ENCODE measurements around the gene PHKG2.

Gene PHKG2

DNA sequence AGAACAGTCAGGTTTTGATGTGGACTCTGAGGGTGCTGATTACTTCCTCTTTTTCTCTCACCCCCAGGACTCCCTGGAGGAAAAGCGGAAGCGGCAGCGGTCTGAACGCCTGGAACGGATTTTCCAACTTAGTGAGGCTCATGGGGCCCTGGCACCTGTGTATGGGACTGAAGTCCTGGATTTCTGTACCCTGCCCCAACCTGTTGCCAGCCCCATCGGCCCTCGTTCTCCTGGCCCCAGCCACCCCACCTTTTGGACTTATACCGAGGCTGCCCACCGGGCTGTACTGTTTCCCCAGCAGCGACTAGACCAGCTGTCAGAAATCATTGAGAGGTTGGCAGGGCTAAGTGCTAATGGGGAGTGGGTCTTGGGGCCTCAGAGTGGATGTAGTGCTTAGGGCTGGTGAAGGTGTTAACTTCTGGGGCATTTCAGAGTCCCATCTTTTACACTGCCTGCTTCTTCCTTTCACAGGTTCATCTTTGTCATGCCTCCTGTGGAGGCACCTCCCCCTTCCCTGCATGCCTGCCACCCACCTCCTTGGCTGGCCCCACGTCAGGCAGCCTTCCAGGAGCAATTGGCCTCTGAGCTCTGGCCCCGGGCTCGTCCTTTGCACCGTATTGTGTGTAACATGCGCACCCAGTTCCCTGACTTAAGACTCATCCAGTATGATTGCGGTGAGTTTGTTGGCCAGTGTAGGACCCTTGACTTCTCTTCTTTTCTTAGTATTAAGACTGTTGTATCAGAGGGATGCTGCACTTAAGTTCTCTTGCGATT, 19.1 kb upstream of the PHKG2 start:
- DNase-seq (ENCODE audit: low read depth), result no peak

DNA sequence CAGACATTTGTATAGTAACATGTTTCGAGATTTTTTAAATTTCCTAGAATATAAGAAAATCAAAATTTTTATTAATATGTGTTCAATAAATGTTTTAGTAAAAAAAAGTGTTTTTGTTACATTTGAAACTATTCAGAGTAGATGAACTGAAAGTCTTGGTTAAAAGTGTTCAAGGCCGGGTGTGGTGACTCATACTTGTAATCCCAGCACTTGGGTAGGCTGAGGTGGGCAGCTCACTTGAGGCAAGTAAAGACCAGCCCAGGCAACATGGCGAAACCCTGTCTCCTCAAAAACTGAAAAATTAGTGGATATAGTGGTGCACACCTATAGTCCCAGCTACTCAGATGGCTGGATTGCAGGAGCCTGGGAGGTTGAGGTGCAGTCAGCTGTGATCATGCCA, 16.8 kb upstream of the PHKG2 start:
- no peak for DNase-seq (ENCODE audit: low read depth)

DNA sequence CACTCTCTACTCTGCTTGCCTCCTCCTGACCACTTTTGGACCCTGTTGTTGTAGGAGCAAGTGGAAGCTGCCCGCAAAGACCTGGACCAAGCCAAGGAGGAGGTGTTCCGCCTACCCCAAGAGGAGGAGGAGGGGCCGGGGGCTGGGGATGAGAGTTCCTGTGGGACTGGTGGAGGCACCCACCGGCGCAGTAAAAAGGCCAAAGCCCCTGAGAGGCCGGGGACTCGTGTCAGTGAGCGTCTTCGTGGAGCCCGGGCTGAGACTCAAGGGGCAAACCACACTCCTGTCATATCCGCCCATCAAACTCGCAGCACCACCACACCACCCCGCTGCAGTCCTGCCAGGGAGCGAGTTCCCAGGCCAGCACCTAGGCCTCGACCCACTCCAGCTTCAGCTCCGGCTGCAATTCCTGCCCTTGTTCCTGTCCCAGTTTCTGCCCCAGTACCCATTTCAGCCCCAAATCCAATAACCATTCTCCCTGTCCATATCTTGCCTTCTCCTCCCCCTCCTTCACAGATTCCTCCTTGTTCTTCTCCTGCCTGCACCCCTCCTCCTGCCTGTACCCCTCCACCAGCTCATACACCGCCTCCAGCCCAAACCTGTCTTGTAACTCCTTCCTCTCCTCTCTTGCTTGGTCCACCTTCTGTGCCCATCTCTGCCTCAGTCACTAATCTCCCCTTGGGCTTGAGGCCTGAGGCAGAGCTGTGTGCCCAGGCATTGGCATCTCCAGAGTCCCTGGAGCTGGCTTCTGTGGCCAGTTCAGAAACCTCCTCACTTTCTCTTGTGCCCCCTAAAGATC, 11.0 kb upstream of the PHKG2 start:
- DNase-seq (ENCODE audit: low read depth), result no peak

DNA sequence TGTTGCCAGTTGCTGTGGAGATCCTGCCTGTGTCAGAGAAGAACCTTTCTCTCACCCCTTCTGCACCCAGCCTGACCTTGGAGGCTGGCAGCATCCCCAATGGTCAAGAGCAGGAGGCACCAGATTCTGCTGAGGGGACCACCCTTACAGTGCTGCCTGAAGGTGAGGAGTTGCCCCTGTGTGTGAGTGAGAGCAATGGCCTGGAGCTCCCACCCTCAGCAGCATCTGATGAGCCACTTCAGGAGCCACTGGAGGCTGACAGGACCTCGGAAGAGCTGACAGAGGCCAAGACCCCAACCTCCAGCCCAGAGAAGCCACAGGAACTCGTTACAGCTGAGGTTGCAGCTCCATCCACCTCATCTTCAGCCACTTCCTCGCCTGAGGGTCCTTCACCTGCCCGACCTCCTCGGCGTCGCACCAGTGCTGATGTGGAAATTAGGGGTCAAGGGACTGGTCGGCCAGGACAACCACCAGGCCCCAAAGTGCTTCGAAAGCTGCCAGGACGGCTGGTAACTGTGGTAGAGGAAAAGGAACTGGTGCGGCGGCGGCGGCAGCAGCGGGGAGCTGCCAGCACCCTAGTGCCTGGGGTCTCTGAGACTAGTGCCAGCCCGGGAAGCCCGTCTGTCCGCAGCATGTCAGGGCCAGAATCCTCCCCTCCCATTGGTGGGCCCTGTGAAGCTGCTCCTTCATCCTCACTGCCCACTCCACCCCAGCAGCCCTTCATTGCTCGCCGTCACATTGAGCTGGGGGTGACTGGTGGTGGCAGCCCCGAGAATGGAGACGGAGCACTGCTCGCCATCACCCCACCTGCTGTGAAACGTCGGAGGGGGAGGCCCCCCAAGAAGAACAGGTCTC, 10.2 kb upstream of the PHKG2 start:
- no peak for DNase-seq (ENCODE audit: low read depth)

DNA sequence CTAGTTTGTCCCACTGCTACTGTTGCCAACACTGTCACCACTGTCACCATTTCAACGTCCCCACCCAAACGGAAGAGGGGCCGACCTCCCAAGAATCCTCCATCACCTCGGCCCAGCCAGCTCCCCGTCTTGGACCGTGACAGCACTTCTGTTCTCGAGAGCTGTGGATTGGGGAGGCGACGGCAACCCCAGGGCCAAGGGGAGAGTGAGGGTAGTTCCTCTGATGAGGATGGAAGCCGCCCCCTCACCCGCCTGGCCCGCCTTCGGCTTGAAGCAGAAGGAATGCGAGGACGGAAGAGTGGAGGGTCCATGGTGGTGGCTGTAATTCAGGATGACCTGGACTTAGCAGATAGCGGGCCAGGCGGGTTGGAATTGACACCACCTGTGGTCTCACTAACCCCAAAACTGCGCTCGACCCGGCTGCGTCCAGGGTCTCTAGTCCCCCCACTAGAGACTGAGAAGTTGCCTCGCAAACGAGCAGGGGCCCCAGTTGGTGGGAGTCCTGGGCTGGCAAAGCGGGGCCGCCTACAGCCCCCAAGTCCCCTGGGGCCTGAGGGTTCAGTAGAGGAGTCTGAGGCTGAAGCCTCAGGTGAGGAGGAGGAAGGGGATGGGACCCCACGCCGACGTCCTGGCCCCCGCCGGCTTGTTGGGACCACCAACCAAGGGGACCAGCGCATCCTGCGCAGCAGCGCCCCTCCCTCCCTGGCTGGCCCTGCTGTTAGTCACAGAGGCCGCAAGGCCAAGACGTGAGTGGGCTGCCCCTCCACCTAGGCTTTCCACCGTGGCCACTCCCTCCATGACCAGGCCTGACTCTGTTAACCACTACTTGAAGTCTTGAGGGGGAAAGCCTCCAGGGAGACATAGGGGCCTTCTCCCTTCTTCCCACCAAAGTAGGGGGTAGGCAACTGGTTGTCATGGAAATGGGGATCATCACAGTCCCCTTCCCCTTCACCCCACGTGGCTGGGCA, 9.0 kb upstream of the PHKG2 start:
- DNase-seq (ENCODE audit: low read depth), result no peak

DNA sequence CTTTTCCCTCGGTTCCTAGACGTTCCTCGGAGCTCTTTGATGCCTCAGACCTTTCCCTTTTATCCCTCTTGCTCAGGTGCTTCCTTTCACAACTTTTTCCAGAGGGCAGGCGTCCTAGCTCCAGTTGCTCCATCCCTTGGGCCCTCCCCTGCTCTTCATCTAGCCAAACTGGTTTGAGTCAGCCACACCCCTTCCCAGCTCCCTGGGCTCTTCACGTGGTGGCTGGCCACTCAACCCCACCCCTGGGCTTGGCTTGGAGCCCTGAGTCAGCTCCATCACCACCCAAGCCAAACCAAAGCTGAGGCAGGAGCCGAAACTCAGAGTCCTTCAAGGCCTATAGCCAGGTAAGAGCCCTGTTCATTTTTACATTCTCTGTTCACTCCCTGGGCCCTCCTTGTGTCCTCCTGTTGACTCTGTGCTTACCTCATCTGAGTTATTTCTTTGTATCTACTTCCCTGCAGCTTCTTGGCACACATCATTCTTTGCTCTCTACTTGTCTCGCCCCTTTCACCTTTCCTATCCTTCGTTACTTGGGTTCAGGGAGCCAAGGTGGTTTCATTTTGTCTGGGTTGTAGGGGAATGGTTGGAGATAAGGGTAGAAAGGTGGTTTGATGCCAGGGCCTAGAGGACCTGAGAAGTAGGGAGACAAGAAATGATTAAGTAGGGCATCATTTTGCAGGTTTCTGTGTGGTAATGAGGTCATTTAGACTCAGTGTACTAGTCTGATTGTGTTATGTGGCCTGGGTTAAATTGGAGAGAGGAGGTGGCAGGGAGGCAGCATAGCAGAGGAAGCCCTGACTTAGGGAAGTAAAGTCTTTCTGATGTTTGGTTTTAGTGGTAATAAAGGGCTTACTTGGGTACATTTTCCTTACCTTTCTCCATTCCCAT, 7.6 kb upstream of the PHKG2 start:
- DNase-seq (ENCODE audit: low read depth), result no peak

DNA sequence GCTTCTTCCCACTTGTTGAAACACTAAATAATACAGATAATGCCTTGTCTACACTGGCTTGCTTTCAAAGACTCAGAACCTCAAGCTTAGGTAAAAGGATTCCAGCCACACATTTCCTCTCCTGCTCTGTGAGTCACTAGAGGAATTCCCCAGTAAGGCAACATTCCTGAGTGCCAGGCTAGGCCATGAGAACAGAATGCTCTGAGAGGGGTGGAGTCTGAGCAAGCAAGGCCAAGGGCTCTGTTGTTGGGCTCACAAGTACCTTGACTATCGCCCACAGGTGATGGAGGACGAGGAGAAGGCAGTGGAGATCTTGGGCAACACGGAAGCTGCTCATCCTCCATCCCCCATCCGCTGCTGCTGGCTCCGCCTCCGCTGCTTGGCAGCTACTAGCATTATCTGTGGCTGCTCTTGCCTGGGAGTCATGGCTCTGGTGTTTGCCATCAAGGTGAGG, 6.7 kb upstream of the PHKG2 start:
- no peak for DNase-seq (ENCODE audit: low read depth)

DNA sequence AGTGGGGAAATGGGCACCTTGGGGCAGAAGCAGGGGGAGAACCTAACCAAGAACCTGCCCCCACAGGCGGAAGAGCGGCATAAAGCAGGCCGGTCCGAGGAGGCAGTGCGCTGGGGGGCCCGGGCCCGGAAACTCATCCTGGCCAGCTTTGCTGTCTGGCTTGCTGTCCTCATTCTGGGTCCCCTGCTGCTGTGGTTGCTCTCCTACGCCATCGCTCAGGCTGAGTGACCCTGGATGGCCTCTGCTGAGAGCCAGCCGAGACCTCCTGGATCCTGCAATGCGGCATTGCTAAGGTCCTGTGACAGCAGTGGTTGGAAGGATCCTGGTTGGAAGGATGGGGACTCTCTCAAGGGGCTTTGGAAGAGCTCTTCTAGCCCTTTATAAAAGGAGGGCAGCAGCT, 4.5 kb upstream of the PHKG2 start:
- DNase-seq (ENCODE audit: low read depth), result no peak

DNA sequence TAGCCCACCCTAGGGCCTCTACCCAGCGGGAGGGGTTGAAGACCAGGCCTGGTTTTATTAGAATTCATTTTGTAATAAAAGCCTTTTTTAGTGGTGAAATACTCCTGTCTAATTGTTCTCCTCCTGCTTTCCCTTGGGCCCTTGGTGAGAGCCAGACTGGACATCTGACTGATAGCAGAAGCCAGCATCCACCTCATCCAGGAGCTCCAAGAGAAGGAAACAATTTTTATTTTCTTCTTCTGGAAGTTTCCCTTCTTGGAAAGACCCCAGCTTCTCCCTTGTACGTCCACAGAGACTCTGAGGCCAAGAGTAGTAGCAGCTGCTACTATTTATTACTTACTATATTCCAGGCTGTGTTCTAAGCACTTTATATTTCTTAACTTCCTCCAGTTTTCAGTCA, 4.0 kb upstream of the PHKG2 start:
- DNase-seq (ENCODE audit: low read depth), result no peak

DNA sequence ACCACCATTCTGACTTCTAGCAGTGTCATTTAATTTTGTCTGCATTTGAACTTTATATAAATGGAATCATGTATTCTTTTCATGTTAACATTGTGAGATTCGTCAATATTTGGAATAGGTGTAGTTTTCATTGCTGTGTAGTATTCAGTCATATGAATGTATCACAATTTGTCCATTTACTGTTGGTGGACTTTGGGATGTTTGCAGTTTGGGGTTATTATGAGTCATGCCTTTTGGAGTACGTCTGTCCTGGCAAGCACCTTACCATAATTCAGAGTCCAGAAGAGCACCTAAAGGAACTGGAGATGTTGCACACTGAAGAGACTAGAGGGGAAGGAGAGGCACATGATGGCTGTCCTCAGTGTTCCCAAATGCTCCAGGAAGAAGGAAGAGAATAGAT, 3.1 kb upstream of the PHKG2 start:
- DNase-seq (ENCODE audit: low read depth), result no peak

DNA sequence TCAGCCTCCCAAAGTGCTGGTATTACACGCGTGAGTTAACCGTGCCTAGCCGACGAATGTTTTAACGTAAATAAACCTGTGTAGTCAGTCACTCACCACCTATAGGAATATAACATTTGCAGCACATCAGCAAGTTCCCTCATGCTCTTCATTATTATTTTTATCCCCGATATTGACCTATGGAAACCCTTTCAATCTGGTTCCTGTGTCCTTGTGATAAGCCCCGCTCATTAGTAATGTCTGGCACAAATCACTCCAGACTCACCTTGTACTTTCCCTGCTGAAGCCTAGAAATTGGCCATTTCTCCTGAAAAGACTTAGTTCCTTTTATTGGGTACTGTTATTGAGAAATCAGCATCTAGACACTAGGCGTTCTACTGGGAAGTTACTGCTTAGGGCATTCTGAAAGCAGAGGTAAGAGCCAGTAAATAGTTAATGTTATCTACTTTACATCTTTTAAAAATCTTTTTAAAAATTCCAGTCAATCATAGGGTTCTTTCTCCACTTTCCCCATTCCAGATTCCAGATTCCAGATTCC, 1.5 kb upstream of the PHKG2 start:
- no peak for DNase-seq (ENCODE audit: low read depth)

DNA sequence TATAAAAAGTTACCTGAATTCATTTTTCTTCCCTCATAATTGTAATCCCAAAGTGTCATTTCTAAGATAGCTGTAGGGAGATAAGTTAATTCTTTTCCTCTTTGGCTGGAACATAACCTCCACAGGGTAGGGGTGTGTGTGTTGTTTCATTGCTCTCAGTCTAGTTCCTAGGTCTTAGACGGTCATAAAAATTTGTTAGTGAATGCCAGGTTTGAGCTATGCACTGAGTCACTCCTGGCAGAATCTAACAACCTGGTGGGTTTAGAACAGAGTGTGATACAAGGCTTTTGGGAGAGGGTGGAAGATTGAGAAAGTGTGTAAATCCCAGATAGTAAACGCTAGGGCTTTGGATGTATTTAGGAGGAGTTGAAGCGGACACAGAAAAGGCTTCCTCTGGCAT, 894 bp upstream of the PHKG2 start:
- no peak for DNase-seq (ENCODE audit: low read depth)

DNA sequence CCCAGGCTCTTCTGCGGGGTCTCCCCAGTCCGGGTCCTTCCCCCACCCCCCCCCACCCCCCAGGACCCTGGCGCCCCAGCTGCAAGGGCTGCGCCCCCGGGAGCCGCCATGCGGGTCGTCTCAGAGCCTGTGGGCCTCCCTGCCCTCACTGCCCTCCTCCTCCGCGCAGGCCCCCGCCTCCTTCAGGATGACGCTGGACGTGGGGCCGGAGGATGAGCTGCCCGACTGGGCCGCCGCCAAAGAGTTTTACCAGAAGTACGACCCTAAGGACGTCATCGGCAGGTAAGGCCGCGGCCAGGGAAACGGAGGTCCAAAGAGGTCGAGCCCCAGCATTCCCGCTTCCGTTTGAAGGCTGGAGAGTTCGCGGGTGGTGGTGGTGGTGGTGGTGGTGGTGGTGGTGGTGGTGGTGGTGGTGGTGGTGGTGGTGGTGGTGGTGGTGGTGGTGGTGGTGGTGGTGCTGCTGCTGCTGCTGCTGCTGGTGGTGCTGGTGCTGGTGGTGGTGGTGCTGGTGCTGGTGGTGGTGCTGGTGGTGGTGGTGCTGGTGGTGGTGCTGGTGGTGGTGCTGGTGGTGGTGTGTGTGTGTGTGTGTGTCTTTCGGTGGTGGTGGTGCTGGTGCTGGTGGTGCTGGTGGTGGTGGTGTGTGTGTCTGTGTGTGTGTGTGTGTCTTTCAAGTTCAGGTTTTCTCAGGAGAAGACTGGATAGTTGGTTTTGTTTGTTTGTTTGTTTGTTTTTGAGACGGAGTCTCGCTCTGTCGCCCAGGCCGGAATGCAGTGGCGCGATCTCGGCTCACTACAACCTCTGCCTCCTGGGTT, 615 bp downstream of the PHKG2 start:
- no peak for DNase-seq (ENCODE audit: low read depth)

DNA sequence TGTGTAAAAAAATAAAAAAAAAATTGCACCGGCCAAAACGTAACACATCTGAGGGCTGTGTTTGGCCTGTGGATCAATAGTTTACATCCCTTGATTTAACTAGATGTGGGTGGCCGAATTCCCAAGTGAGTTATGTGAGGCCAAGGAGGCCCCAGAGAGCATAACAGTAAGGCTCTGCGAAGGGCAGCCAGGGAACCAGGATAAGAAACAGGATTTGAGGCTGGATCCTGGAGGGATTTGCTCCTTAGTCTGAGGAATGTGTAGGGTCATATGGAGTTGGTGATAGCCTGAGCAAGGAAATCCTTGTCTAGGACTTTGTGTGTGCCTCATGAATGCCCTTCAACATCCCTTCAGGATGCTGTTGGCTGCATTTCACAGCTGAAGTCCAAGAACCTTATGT, 2.0 kb downstream of the PHKG2 start:
- no peak for DNase-seq (ENCODE audit: low read depth)

DNA sequence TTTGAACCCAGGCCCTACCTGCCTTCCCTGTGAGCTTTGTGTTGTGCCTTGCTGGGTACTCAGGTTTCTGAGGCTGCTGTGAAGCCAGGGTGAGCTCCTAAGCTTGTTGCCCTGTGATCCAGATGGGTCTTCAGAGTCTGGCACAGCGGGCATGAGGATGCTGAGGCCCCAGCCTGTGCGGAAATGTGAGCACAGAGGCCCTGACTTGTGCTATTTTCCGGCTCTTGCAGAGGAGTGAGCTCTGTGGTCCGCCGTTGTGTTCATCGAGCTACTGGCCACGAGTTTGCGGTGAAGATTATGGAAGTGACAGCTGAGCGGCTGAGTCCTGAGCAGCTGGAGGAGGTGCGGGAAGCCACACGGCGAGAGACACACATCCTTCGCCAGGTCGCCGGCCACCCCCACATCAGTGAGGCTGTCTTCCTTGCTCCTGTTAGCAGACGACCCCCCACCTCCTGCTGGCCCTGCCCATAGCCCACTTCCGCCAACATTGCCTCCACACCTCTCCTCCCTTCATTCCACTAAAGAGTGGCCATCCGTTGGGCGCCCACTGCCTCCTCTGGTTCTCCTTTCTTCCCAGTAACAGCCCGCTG, 2.7 kb downstream of the PHKG2 start:
- no peak for DNase-seq (ENCODE audit: low read depth)

DNA sequence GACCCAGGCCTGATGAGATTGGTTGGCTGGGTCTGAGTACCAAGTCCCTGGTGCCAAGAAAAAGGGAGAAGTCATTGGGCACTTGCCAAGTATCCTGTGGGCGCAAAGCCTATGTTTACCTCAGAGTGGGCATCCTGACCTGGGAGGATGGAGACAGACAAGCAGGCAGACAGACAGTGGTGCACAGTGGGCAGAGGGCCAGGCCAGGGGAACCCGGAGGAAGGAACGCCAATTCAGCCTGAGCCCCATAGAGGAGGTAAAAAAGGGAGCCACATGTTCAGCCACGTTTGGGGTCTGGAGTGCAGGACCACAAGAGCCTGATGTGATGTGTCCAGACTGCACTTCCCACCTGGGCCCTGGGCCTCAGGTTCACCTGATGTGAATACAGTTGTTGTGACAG, 5.4 kb downstream of the PHKG2 start:
- no peak for DNase-seq (ENCODE audit: low read depth)

DNA sequence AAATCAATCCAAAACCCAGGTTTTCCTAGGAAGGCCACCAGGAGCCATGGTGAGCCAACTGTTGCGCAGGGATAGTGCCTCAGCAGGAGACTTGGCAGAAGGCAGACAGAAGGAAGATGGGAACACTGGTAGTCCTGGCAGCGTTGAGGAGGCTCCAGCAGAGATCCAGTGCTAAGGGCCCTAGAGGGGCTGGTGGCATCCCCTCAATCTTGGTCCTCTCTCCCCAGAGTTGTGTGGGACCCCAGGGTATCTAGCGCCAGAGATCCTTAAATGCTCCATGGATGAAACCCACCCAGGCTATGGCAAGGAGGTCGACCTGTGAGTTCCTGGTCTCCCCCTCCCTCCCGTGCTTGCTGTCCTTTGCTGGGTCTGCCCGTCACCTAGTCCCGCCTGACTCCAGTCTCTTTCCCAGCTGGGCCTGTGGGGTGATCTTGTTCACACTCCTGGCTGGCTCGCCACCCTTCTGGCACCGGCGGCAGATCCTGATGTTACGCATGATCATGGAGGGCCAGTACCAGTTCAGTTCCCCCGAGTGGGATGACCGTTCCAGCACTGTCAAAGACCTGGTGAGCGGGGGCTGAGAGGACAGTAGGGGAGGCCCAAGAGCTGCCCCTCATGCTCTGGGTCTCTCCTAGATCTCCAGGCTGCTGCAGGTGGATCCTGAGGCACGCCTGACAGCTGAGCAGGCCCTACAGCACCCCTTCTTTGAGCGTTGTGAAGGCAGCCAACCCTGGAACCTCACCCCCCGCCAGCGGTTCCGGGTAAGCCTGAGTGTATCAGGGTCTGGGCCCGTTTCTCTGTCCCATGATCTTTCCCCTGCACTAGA, 7.9 kb downstream of the PHKG2 start:
- DNase-seq (ENCODE audit: low read depth), result no peak

DNA sequence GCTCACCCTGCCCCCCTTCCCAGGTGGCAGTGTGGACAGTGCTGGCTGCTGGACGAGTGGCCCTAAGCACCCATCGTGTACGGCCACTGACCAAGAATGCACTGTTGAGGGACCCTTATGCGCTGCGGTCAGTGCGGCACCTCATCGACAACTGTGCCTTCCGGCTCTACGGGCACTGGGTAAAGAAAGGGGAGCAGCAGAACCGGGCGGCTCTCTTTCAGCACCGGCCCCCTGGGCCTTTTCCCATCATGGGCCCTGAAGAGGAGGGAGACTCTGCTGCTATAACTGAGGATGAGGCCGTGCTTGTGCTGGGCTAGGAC, 8.5 kb downstream of the PHKG2 start:
- no peak for DNase-seq (ENCODE audit: low read depth)

All from activated T-helper 9 cell treated with anti-CD3 and anti-CD28 coated beads, Interleukin-2, amount 50 U/mL, for 16 hours (primary cell).